GM18951 (cell line): Measurements from ENCODE around the gene TMEM163.

Experiments used
- POLR2A ChIP-seq: IDR thresholded peaks from 4 replicates; pipeline ENCODE4 v1.6.1; 2011; ENCODE audit warnings: mild to moderate bottlenecking; ENCODE audit not compliant: insufficient read length, insufficient read depth; ENCODE audit errors: extremely low read depth
- in situ Hi-C: fragments of 300-500 bp; cut with MboI; formaldehyde crosslinking; loops from one replicate; pipeline ENCODE4 v1.12.0; 2022; ENCODE audit warnings: low sequenced_read_pairs, mixed read lengths, inconsistent platforms; ENCODE audit not compliant: unreplicated experiment

Gene TMEM163

GRCh38 chr2:134693359-134694330, 25.2 kb downstream of the TMEM163 start:
- in situ Hi-C loops = no loop called here

DNA sequence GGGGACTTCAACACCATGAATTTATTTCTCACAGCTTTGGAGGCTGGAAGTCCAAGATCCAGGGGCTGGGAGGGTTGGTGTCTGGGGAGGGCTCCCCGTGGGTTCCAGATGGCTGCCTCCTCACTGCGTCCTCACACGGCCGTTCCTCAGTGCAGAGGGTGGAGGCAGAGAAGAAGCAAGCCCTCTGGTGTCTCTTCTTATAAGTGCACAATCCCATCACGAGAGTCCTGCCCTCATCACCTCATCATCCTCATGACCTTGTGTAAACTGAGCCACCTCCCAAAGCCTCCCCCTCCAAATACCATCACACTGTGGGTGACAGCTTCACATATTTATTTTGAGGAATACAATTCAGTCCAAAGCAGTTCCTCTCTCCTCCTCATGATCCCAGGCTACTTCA, 26.3 kb downstream of the TMEM163 start:
- in situ Hi-C loops = no loop called here
- TF ChIP-seq POLR2A = no peak

More at GRCh38 chr2:134693359-134694330, 25.2 kb downstream of the TMEM163 start:
- no peak for TF ChIP-seq POLR2A

DNA sequence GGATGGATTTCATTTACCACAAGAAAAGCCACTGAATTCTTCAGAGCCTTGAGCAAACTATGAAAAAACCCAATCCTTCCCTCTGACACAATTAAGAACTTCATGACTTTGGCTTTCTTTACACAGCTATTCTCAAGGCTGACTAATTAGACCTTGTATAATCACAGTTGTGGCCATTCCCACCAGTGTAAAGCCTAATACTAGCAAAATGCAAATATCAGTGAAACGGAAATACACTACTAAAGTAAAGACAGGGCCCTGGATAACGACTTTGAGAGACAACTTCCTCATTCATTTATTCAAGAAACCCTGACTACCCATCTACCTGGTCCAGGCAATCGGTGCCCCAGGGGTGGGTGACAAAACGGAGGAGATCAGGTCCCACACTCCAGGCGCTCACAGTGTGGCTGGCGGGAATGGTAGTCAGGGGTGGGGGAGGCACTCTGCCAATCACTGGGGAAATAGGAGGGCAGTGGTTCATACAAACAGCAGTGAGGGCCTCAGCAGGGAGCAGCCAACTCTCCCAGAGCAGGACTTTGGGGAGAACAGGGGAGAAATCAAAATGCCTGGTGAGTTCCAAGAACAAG, 28.1 kb downstream of the TMEM163 start:
- TF ChIP-seq POLR2A = no peak
- in situ Hi-C loops = no loop called here

GRCh38 chr2:134689315-134689714, 29.5 kb downstream of the TMEM163 start:
- TF ChIP-seq POLR2A = no peak
- in situ Hi-C loops = no loop called here

DNA sequence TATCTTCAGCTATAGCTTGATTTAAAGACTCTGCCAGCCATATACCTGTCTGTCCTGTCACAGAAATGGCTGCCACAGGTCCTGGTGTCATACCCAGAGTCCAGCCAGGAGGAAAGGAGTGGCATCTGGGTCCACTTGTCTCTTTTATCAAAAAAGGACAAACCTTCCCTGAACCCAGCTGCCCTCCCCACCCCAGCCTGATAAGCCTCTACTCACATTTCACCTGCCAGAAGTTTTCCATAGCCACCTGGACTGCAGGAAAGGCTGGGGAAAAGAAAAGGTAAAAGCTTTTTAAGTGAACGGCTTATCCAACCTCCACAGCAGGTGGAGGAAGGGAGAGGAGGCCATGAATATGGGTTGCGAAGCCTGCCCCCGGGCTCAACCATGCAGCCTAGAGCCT, 32.8 kb downstream of the TMEM163 start:
- TF ChIP-seq POLR2A = no peak
- in situ Hi-C loops = no loop called here

- no peak for TF ChIP-seq POLR2A
- in situ Hi-C loops = no loop called here
Observed at GRCh38 chr2:134683561-134684112, 35.2 kb downstream of the TMEM163 start.

DNA sequence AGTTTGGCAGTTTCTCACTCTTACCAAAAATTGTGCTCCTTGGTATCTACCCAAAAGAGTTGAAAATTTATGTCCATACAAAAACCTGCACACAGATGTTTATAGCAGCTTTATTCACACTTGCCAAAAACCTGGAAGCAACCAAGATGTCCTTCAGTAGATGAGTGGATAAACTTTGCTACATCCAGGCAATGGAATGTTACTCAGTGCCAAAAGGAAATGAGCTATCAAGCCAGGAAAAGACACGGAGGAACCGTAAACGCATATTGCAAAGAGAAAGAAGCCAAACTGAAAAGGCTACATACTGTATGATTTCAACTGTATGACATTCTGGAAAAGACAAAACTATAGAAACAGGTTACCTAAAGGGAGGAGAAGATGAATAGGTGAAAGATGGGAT, 36.1 kb downstream of the TMEM163 start:
- in situ Hi-C loops = no loop called here
- TF ChIP-seq POLR2A = no peak

DNA sequence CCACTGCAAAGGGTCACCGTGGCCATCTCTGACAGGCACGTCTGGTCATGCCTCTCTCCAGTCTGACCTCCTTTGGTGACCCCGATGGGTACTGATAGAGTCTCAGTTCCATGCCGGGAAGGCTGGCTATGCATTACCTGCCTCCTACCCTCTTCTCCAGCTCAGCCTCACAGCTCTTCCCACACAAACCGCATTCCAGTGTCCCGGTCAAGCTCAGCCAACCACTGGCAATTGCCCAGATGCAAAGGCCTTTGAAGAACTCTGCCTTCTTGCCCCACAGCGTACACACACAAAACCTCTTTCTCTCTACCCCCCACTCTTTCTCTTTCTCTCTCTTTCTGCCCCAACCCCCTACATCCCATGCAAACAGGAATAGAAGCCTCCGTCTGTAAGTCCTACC, 37.6 kb downstream of the TMEM163 start:
- in situ Hi-C loops = no loop called here
- no peak for TF ChIP-seq POLR2A

- TF ChIP-seq POLR2A = no peak
- in situ Hi-C loops = no loop called here
Observed at GRCh38 chr2:134679745-134680144, 39.1 kb downstream of the TMEM163 start.

GRCh38 chr2:134679294-134679693, 39.5 kb downstream of the TMEM163 start:
- in situ Hi-C loops = no loop called here
- no peak for TF ChIP-seq POLR2A

DNA sequence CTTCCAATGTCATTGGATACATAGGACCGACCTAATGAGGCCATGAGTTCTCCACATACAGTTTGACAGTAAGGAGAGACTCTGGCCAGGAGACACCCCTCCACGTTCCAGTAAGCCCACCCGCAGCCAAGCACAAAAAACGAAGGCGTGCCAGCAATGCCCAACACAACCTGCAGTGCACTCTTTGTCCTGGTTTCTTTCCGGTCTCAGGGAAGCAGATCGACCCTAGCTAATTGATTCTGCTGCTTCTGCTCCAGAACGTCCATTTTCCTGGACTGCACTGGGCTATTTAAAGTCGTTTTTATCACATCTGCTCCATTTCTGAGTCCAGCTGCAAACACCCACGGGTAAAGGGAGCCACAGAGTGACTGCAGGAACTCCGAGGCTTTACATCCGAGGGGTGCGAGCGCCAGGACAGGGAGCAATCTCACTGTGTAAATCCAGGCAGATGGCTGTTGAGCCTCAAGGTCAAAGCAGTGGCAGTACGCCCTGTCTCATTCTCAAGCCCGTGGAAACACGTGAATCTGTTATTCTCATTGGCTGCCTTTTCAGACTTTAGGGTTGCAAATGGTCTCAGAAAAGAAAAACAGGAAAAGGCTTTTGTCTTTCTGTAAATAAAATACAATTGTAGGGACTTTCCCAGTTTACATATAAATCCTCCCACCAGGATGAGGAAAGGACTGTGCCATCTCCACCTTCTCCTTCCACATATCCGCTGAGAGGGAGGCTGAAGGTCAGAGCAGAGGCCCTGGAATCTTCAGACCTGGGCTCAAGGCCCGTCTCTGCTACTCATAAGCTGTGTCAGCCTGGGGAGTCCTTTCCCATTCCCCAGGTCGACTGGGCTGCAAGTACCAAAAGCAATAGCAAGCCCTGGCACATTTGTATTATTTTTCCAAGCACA, 40.7 kb downstream of the TMEM163 start:
- TF ChIP-seq POLR2A = no peak
- in situ Hi-C loops = no loop called here

DNA sequence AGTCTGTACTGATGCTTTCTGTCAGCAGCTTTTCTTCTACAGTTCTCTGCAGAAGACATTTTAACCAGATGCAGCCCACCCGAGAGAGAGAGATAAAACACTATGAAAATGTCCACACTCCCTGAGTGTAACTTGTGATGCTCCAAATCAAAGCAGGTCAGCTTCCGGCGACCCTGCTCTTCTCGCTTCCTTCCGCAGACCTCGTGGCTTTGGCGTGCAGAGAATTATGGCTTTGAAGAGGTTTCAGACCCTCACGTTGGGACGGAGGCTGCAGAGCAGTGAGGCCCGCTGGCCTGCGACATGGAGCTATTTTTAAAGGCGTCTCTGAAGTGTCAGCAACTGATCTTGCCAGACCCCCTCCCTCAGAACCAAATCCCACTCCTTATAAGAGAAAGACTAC, 41.8 kb downstream of the TMEM163 start:
- no peak for TF ChIP-seq POLR2A
- in situ Hi-C loops = no loop called here

- in situ Hi-C loops = no loop called here
- TF ChIP-seq POLR2A = no peak
Observed at GRCh38 chr2:134675314-134675713, 43.5 kb downstream of the TMEM163 start.
